Activated CD8-positive, alpha-beta memory T cell treated with anti-CD3 and anti-CD28 coated beads, Interleukin-2, amount 10 ng/mL, durations not matched to agents 7 days and 5 days (primary cell): ENCODE data around the gene ARID3A. TPM values are rescaled to one million over a fixed set of nuclear protein-coding genes. Genes with fewer than 3 reads are reported as not detected.

Source experiments
- ATAC-seq: fragments of 150-1000 bp; cut with Tn5 transposase; one replicate; pipeline ENCODE4 v1.10.0; 2021; ENCODE audit warnings: moderate library complexity
- CTCF ChIA-PET: fragments of 350-600 bp; sonication (Branson Sonifier 250); formaldehyde crosslinking; loops from one replicate; lab custom pipeline; 2021; ENCODE audit warnings: antibody characterized with exemption; lab: Charles Lee
- DNase-seq: peaks from one replicate; pipeline ENCODE4 v3.0.0-alpha.2; 2020
- H3K27ac Mint-ChIP-seq: one replicate; pipeline ENCODE4 v1.8.0; 2021; ENCODE audit warnings: mild to moderate bottlenecking, mixed read lengths
- H3K27me3 Mint-ChIP-seq: one replicate; pipeline ENCODE4 v1.8.0; 2021; ENCODE audit warnings: mixed read lengths
- H3K36me3 Mint-ChIP-seq: one replicate; pipeline ENCODE4 v1.8.0; 2021; ENCODE audit warnings: mild to moderate bottlenecking, mixed read lengths
- H3K4me1 Mint-ChIP-seq: one replicate; pipeline ENCODE4 v1.8.0; 2021; ENCODE audit warnings: mixed read lengths
- H3K4me3 Mint-ChIP-seq: one replicate; pipeline ENCODE4 v1.8.0; 2021; ENCODE audit warnings: mild to moderate bottlenecking, moderate library complexity, mixed read lengths
- H3K9me3 Mint-ChIP-seq: one replicate; pipeline ENCODE4 v1.8.0; 2022; ENCODE audit warnings: low read depth, mixed read lengths
- total RNA-seq, 2 experiments: library from RNA; stranded (reverse); gene quantifications; one replicate each; pipeline ENCODE4 v1.2.3, GENCODE V29; 2021

Gene ARID3A
- total RNA-seq, 2 experiments from 2014 or later: 30.6 to 35.9 TPM

DNA sequence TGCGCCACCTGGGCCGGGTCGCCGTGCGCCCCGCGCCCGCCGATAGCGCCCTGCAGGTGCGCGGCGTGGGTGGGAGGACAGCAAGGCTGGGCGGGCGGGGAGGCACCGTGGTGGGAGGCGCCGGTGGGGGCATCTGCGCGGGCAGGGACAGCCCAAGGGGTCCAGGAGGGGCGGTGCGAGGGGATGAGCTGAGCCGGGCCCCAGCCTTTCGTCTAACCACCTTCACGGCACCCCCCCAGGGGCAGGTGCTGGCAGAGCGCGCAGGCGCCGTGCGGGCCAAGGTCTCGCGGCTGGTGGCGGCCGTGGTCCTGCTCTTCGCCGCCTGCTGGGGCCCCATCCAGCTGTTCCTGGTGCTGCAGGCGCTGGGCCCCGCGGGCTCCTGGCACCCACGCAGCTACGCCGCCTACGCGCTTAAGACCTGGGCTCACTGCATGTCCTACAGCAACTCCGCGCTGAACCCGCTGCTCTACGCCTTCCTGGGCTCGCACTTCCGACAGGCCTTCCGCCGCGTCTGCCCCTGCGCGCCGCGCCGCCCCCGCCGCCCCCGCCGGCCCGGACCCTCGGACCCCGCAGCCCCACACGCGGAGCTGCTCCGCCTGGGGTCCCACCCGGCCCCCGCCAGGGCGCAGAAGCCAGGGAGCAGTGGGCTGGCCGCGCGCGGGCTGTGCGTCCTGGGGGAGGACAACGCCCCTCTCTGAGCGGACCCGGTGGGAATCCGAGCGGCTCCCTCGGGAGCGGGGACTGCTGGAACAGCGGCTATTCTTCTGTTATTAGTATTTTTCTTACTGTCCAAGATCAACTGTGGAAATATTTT lies 5.6 kb upstream of the ARID3A start:
- Mint-ChIP-seq H3K27ac (peak overlapping the region; percentile 68), H3K4me1 (peaks cover 20% of the 10 kb centered on the region), H3K4me3 (peak overlapping the region; percentile 75), H3K9me3 (no peaks in the 10 kb centered on the region), H3K36me3 (no peaks in the 10 kb centered on the region), H3K27me3 (peaks cover 9% of the 10 kb centered on the region)
- DNase-seq (peak; percentile 71), ATAC-seq (peak; percentile 31)
- CTCF ChIA-PET: interaction anchor here (1.2 to 7.4 kb wide), 10 partner anchors 9 to 841 kb away, joined by 3 to 163 read pairs (median 8); partner anchors contain the start of genes CFD, MED16, RNU6-9 and WDR18

- peak; percentile 70 for DNase-seq
- CTCF ChIA-PET: interaction anchor here (0.9 to 7.4 kb wide), 5 partner anchors 14 to 154 kb away, joined by 3 to 163 read pairs (median 7); partner anchors contain the start of gene WDR18
- Mint-ChIP-seq H3K27me3 (no peaks in the 10 kb centered on the region), H3K36me3 (no peaks in the 10 kb centered on the region), H3K9me3 (no peaks in the 10 kb centered on the region), H3K4me1 (peaks cover 19% of the 10 kb centered on the region), H3K27ac (peak overlapping the region; percentile 75), H3K4me3 (peak overlapping the region; percentile 77)
- no peak for ATAC-seq
These were observed 1.2 kb upstream of the ARID3A start for GRCh38 chr19:924553-925086.

DNA sequence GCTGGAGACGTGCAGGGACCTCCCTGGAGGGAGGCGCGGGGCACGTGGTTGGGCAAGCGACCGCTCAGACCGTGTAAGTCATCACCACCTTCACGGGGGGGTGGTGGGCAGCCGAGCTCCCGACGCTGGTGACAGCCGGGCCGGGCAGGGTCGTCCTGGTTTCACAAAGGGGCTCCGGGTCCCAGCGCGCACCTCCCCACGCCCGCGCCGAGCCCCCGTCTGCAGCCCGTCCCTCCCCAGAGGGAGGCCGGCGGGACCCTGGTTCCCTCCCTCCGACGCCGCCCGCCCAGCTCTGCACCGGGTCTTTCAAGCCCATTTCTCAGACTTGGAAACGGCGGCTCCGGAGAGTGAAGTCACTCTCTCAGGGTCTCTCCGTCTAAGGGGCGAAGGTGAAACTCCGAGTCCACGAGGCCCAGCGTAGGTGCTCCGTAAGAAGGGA lies 729 bp upstream of the ARID3A start:
- DNase-seq (no peak), ATAC-seq (peak; percentile 71)
- H3K9me3 Mint-ChIP-seq: no peaks in the 10 kb centered on the region
- peak overlapping the region; percentile 75 for H3K27ac Mint-ChIP-seq
- CTCF ChIA-PET: interaction anchor here (1.2 to 7.4 kb wide), 3 partner anchors 14 to 62 kb away, joined by 7 to 163 read pairs (median 18); partner anchors contain the start of gene WDR18
- peak overlapping the region; percentile 77 for H3K4me3 Mint-ChIP-seq
- peaks cover 2% of the 10 kb centered on the region for H3K36me3 Mint-ChIP-seq
- peaks cover 19% of the 10 kb centered on the region for H3K4me1 Mint-ChIP-seq
- H3K27me3 Mint-ChIP-seq: no peaks in the 10 kb centered on the region

GRCh38 chr19:926323-926588 lies 421 bp downstream of the ARID3A start:
- ATAC-seq (no peak), DNase-seq (no peak)
- peak overlapping the region; percentile 40 for H3K27ac Mint-ChIP-seq
- H3K9me3 Mint-ChIP-seq: no peaks in the 10 kb centered on the region
- H3K4me3 Mint-ChIP-seq: peak overlapping the region; percentile 75
- peaks cover 14% of the 10 kb centered on the region for H3K4me1 Mint-ChIP-seq
- peaks cover 4% of the 10 kb centered on the region for H3K36me3 Mint-ChIP-seq
- no peaks in the 10 kb centered on the region for H3K27me3 Mint-ChIP-seq
- CTCF ChIA-PET: interaction anchor here (1.3 kb wide), 1 partner anchor 58 kb away, joined by 4 read pairs; the partner anchor contains the start of gene WDR18

DNA sequence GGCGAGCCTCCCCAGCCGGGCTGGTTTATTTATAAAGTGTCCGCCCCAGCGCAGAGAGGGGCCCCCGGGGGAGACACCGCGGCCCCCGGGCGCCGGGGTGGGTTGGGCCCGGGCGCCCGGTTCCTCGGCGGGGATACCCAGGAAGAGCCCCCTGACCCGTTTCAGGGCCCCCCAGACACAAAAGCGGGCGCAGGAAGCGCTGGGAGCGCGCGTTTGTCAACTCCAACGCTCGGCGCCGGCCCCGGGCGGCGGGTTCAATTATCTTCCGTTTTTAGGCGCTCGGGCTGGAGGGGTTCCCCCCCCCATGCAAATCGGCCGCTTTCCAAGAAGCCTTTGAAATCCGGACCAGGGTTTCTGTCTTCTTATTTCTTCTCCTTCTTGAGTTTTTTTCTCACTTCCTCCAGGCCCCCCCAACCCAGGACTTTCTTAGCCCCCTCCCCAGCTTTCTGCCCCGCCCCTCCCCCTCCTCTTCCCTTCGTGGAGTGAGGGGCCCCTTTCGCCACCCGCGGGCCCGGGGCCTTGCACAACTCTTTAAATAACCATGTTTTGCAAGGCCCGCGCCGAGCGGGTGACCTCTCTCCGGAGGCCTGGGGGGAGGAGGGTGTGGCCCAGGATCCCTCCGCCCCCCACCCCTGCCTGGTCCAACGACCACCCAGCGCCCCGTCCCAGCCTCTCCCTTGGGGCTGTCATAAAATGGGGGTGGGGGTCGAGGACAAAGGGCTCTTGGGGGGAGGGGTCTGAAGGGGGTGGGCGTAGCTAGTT lies 935 bp downstream of the ARID3A start:
- Mint-ChIP-seq H3K27me3 (no peaks in the 10 kb centered on the region), H3K4me1 (peaks cover 10% of the 10 kb centered on the region), H3K27ac (peak overlapping the region; percentile 68), H3K9me3 (no peaks in the 10 kb centered on the region), H3K36me3 (peaks cover 5% of the 10 kb centered on the region), H3K4me3 (peak overlapping the region; percentile 75)
- DNase-seq (peak; percentile 64), ATAC-seq (no peak)
- CTCF ChIA-PET: interaction anchor here (1.3 kb wide), 1 partner anchor 57 kb away, joined by 4 read pairs; the partner anchor contains the start of gene WDR18

- no peak overlapping the region for H3K4me3 Mint-ChIP-seq
- no peak for ATAC-seq
- H3K27me3 Mint-ChIP-seq: no peaks in the 10 kb centered on the region
These were observed 1.5 kb downstream of the ARID3A start for GRCh38 chr19:927351-927779.

DNA sequence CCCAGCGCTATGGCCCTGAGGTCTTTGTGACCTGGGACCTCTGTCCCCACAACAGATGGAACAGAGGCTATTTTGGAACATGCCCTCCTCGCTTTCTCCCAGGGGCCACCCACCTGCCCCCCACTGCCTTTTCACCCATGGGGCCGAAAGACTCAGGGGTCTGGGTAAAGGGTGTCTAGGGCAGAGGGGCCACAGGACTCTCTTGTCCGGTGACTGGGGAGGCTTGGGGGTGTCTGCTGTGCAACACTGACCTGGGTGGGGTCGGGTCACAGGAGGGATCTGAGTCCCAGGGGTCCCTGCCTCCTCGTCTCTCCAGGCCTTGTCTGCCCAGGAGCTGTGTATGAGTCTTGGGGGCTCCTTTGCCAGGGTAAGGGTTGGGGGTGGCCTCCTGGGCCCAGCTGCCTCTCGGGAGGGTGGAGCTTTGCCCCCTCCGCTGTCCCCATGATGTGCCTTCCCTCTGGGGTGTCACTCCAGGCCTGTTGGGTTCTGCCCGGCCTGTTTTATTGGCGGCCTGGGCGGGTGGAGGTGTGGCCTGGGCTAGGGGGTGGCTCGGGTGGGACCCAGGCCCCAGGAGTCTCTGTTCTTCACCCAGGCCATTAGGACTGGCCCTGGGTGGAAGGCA lies 2.1 kb downstream of the ARID3A start:
- Mint-ChIP-seq H3K9me3 (no peaks in the 10 kb centered on the region), H3K36me3 (peaks cover 5% of the 10 kb centered on the region), H3K27me3 (no peaks in the 10 kb centered on the region), H3K27ac (no peak overlapping the region), H3K4me3 (no peak overlapping the region), H3K4me1 (peaks cover 15% of the 10 kb centered on the region)
- ATAC-seq: no peak
- DNase-seq: no peak
- CTCF ChIA-PET: interaction anchor here (1.3 kb wide), 1 partner anchor 56 kb away, joined by 4 read pairs; the partner anchor contains the start of gene WDR18

More at GRCh38 chr19:927351-927779, 1.5 kb downstream of the ARID3A start:
- H3K36me3 Mint-ChIP-seq: peaks cover 5% of the 10 kb centered on the region
- CTCF ChIA-PET: interaction anchor here (1.3 kb wide), 1 partner anchor 56 kb away, joined by 4 read pairs; the partner anchor contains the start of gene WDR18
- H3K4me1 Mint-ChIP-seq: peaks cover 11% of the 10 kb centered on the region
- no peak overlapping the region for H3K27ac Mint-ChIP-seq
- no peak for DNase-seq
- H3K9me3 Mint-ChIP-seq: no peaks in the 10 kb centered on the region

GRCh38 chr19:928471-929202 lies 2.8 kb downstream of the ARID3A start:
- no peaks in the 10 kb centered on the region for H3K9me3 Mint-ChIP-seq
- H3K4me1 Mint-ChIP-seq: peaks cover 18% of the 10 kb centered on the region
- no peak overlapping the region for H3K27ac Mint-ChIP-seq
- no peak for ATAC-seq
- H3K27me3 Mint-ChIP-seq: no peaks in the 10 kb centered on the region
- CTCF ChIA-PET: interaction anchor here (1.3 kb wide), 1 partner anchor 55 kb away, joined by 4 read pairs; the partner anchor contains the start of gene WDR18
- DNase-seq: no peak
- peaks cover 5% of the 10 kb centered on the region for H3K36me3 Mint-ChIP-seq
- no peak overlapping the region for H3K4me3 Mint-ChIP-seq

DNA sequence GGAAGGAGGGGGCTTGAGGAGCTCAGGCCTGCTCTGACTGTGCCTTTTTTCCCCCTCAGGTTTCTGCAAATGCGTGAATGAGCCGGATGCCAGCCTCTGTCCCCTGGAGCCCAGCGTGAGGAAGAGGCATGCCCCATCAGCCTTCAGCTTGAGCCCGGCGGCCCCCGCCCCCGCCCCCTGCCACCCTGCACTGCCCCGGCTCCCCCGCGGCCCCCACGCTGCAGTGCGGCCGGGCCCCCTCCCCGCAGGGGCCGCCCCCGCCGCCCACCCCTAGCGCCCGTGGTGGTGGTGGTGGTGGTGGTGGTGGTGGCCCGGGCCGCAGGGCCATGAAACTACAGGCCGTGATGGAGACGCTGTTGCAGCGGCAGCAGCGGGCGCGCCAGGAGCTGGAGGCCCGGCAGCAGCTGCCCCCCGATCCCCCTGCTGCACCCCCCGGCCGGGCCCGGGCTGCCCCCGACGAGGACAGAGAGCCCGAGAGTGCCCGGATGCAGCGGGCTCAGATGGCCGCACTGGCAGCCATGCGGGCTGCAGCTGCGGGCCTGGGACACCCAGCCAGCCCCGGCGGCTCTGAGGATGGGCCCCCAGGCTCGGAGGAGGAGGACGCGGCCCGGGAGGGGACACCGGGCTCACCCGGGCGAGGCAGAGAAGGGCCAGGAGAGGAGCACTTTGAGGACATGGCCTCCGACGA lies 3.5 kb downstream of the ARID3A start:
- DNase-seq (no peak), ATAC-seq (no peak)
- Mint-ChIP-seq H3K36me3 (peaks cover 5% of the 10 kb centered on the region), H3K4me3 (no peak overlapping the region), H3K27ac (no peak overlapping the region), H3K4me1 (peaks cover 16% of the 10 kb centered on the region), H3K9me3 (no peaks in the 10 kb centered on the region), H3K27me3 (no peaks in the 10 kb centered on the region)
- CTCF ChIA-PET: interaction anchor here (1.3 kb wide), 1 partner anchor 54 kb away, joined by 4 read pairs; the partner anchor contains the start of gene WDR18

- H3K4me3 Mint-ChIP-seq: no peak overlapping the region
- H3K4me1 Mint-ChIP-seq: peaks cover 13% of the 10 kb centered on the region
- DNase-seq (no peak), ATAC-seq (no peak)
- CTCF ChIA-PET: interaction anchor here (1.3 kb wide), 1 partner anchor 54 kb away, joined by 4 read pairs; the partner anchor contains the start of gene WDR18
- H3K9me3 Mint-ChIP-seq: no peaks in the 10 kb centered on the region
- no peak overlapping the region for H3K27ac Mint-ChIP-seq
- H3K36me3 Mint-ChIP-seq: peaks cover 5% of the 10 kb centered on the region
- no peaks in the 10 kb centered on the region for H3K27me3 Mint-ChIP-seq
These were observed 4.0 kb downstream of the ARID3A start for GRCh38 chr19:929891-930258.

DNA sequence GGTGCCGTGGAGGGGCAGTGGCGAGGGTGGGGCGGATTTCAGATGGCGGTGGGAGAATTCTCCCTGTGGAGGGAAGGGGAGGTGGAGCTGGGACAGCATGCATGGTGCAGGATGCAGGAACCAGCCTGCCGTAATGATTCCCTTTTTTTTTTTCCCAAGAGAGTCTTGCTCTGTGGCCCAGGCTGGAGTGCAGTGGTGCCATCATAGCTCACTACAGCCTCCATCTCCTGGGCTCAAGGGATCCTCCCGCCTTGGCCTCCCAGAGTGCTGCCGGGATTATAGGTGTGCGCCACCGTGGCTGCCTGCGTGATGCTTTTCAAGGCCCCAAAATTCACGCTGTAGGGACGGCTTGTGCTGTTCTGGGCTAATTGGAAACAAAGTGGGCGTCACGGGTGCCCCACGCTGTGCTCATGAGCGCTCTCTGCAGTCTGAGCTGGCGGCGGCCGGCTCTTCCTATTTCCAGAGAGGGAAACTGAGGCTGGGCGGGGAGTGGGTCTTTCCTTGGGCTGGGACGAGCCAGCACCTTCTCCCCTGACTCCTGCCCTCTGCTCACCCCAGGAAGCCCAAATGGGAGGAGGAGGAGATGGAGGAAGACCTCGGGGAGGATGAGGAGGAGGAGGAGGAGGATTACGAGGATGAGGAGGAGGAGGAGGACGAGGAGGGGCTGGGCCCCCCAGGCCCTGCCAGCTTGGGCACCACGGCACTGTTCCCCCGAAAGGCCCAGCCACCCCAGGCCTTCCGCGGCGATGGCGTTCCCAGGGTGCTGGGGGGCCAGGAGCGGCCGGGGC lies 6.2 kb downstream of the ARID3A start:
- no peak for ATAC-seq
- no peaks in the 10 kb centered on the region for H3K27me3 Mint-ChIP-seq
- CTCF ChIA-PET: interaction anchor here (0.7 to 2.4 kb wide), 8 partner anchors 9 to 162 kb away, joined by 3 to 12 read pairs (median 4); partner anchors contain the start of genes MED16 and WDR18
- no peak overlapping the region for H3K4me3 Mint-ChIP-seq
- H3K27ac Mint-ChIP-seq: no peak overlapping the region
- no peaks in the 10 kb centered on the region for H3K9me3 Mint-ChIP-seq
- peaks cover 5% of the 10 kb centered on the region for H3K36me3 Mint-ChIP-seq
- DNase-seq: no peak
- peaks cover 16% of the 10 kb centered on the region for H3K4me1 Mint-ChIP-seq
